NCI-H1105 (cell line): Measurements from ENCODE around the gene GEMIN5.
A peak's percentile ranks its signal among the peaks of the same experiment; 100 is the strongest.

ENCODE experiments used
- DNase-seq: peaks from one replicate; lab custom pipeline; 2025; lab: John Stamatoyannopoulos, UW

Gene GEMIN5

GRCh38 chr5:154884424-154884823 lies 53.6 kb downstream of the GEMIN5 start:
- DNase-seq = no peak

- DNase-seq = no peak
Observed at GRCh38 chr5:154881986-154882385, 56.0 kb downstream of the GEMIN5 start.

- no peak for DNase-seq
Observed at GRCh38 chr5:154878642-154879335, 59.2 kb downstream of the GEMIN5 start.

- DNase-seq = no peak
Observed at GRCh38 chr5:154873791-154874331, 64.2 kb downstream of the GEMIN5 start.

GRCh38 chr5:154871734-154872133 lies 66.3 kb downstream of the GEMIN5 start:
- DNase-seq = no peak

- no peak for DNase-seq
Observed at GRCh38 chr5:154868702-154869101, 69.3 kb downstream of the GEMIN5 start.

GRCh38 chr5:154866841-154867240 lies 71.2 kb downstream of the GEMIN5 start:
- no peak for DNase-seq

GRCh38 chr5:154865466-154866184 lies 72.4 kb downstream of the GEMIN5 start:
- DNase-seq = no peak

GRCh38 chr5:154863291-154864080 lies 74.5 kb downstream of the GEMIN5 start:
- no peak for DNase-seq

GRCh38 chr5:154862766-154863165 lies 75.2 kb downstream of the GEMIN5 start:
- DNase-seq = no peak

- DNase-seq = no peak
Observed at GRCh38 chr5:154861946-154862345, 76.1 kb downstream of the GEMIN5 start.

GRCh38 chr5:154860765-154861164 lies 77.2 kb downstream of the GEMIN5 start:
- no peak for DNase-seq

- DNase-seq = no peak
Observed at GRCh38 chr5:154860123-154860522, 77.9 kb downstream of the GEMIN5 start.

- DNase-seq = no peak
Observed at GRCh38 chr5:154858972-154859871, 78.8 kb downstream of the GEMIN5 start.

- peak; percentile 86 for DNase-seq
Observed at GRCh38 chr5:154858297-154858971, 79.6 kb downstream of the GEMIN5 start, which contains the start of gene CNOT8. TSS of gene CNOT8 (plus strand) at chr5:154858627. CDS start at chr5:154863279, 4,652 bp downstream.

GRCh38 chr5:154857530-154858296 lies 80.3 kb downstream of the GEMIN5 start:
- peak; percentile 87 for DNase-seq

- no peak for DNase-seq
Observed at GRCh38 chr5:154851351-154851750, 86.7 kb downstream of the GEMIN5 start.

GRCh38 chr5:154850255-154851062 lies 87.6 kb downstream of the GEMIN5 start, which contains the start of gene FAXDC2:
TSS of gene FAXDC2 (minus strand) at chr5:154850603. CDS start at chr5:154838178, 12,425 bp downstream.
- DNase-seq = no peak

GRCh38 chr5:154849791-154850201 lies 88.2 kb downstream of the GEMIN5 start:
- DNase-seq = no peak
